RWPE2 (cell line): ENCODE results near the gene UBE2R2.

Experiments
- ATAC-seq: fragments of 200-7000 bp; cut with Tn5 transposase; 3 replicates; pipeline ENCODE4 v1.9.1; 2021; ENCODE audit warnings: low read depth
- DNase-seq: peaks from one replicate; pipeline ENCODE4 v3.0.0-alpha.2; 2020; ENCODE audit warnings: low spot score
- H3K27ac ChIP-seq: fragments of 450-650 bp; 2 replicates; pipeline ENCODE4 v1.5.1; 2017; ENCODE audit warnings: mild to moderate bottlenecking; ENCODE audit not compliant: poor library complexity, severe bottlenecking
- H3K27me3 ChIP-seq: fragments of 250-450 bp; sonication (Bioruptor Pico); 2 replicates; pipeline ENCODE4 v1.5.1; 2021; ENCODE audit warnings: mild to moderate bottlenecking, moderate library complexity; ENCODE audit not compliant: insufficient read depth, poor library complexity, severe bottlenecking
- H3K36me3 ChIP-seq: fragments of 250-450 bp; sonication (Bioruptor Pico); 2 replicates; pipeline ENCODE4 v1.5.1; 2020; ENCODE audit warnings: low read depth, mild to moderate bottlenecking, moderate library complexity
- H3K4me1 ChIP-seq: fragments of 250-450 bp; sonication (Bioruptor Pico); 2 replicates; pipeline ENCODE4 v1.5.1; 2021; ENCODE audit warnings: mild to moderate bottlenecking, moderate library complexity; ENCODE audit not compliant: insufficient read depth, poor library complexity, severe bottlenecking
- H3K4me3 ChIP-seq: fragments of 250-450 bp; sonication (Bioruptor Pico); 2 replicates; pipeline ENCODE4 v1.5.1; 2021; ENCODE audit warnings: mild to moderate bottlenecking, moderate library complexity; ENCODE audit not compliant: severe bottlenecking
- H3K9me3 ChIP-seq: fragments of 250-450 bp; sonication (Bioruptor Pico); 2 replicates; pipeline ENCODE4 v1.5.1; 2021; ENCODE audit warnings: mild to moderate bottlenecking, moderate library complexity; ENCODE audit not compliant: severe bottlenecking
- TF ChIP-seq, protein P1 (sequence below): fragments of 450-650 bp; IDR thresholded peaks from one replicate; pipeline ENCODE4 v1.5.1; 2017; ENCODE audit warnings: mild to moderate bottlenecking, moderate library complexity; ENCODE audit not compliant: poor library complexity, severe bottlenecking

UBE2R2 gene

DNA sequence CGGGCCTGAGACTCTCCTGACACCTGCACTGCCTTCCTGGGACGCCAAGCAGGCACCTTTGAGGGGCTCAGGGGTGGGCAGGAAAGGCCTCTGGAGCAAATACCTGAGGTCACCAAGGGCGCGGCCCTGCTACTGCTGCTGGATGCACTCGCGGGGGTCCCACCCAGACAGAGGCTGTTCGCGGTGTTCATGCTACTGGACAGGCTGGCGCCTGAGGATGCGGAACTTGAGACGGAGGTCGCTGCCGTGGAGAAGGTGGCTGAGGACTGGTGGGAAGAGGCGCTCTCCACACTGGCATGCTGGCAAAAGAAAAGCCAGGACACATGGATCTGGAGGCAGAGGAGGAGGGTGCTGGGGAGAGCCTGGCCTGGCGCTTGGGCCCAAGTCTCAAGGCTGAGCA is 110.7 kb downstream of the UBE2R2 start:
- Histone ChIP-seq H3K4me3 (no peak overlapping the region), H3K9me3 (no peaks in the 10 kb centered on the region), H3K27ac (no peak overlapping the region), H3K27me3 (no peaks in the 10 kb centered on the region), H3K36me3 (peaks cover 97% of the 10 kb centered on the region), H3K4me1 (no peaks in the 10 kb centered on the region)
- ATAC-seq (no peak), DNase-seq (no peak)
- TF ChIP-seq, protein P1, sequence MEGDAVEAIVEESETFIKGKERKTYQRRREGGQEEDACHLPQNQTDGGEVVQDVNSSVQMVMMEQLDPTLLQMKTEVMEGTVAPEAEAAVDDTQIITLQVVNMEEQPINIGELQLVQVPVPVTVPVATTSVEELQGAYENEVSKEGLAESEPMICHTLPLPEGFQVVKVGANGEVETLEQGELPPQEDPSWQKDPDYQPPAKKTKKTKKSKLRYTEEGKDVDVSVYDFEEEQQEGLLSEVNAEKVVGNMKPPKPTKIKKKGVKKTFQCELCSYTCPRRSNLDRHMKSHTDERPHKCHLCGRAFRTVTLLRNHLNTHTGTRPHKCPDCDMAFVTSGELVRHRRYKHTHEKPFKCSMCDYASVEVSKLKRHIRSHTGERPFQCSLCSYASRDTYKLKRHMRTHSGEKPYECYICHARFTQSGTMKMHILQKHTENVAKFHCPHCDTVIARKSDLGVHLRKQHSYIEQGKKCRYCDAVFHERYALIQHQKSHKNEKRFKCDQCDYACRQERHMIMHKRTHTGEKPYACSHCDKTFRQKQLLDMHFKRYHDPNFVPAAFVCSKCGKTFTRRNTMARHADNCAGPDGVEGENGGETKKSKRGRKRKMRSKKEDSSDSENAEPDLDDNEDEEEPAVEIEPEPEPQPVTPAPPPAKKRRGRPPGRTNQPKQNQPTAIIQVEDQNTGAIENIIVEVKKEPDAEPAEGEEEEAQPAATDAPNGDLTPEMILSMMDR, result no peak

- DNase-seq (no peak), ATAC-seq (no peak)
- Histone ChIP-seq H3K36me3 (peaks cover 97% of the 10 kb centered on the region), H3K4me3 (no peak overlapping the region), H3K4me1 (no peaks in the 10 kb centered on the region), H3K9me3 (no peaks in the 10 kb centered on the region), H3K27me3 (no peaks in the 10 kb centered on the region), H3K27ac (no peak overlapping the region)
- TF ChIP-seq, protein P1, result no peak
These were observed 114.4 kb downstream of the UBE2R2 start for GRCh38 chr9:33931326-33931725.

DNA sequence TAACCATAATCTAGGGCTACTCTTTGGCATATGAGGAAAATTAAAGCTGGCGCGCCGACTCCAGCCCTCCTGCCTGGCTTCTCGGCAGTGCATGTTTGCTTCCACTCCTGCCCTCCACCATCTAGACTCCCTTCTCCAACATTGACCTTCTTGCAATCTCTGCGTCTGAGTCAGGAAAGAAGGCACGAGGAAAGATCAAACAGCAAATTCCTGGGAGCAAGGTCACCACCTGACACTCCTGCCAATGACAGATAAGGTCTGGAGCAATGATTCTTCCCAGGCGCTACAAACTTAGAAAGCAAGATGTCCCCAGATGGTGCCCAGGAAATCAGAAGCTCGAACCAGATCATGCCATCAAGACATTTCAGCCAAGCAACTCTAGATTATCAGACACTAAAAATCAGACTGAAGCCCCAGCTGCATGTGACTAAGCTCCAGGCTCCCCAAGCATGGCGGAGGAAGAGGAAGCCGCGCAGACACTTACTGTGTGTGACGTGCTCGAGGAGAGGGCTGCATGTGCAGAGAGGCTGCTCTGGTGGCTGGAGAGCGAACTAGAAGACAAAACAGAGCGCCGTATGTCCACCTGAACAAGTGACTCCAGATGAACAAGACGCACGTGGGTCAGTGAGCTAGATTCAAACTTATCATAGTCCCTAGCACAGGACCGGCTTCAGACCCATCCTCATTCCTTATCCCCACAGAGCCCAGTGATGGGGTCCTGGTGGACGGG is 115.3 kb downstream of the UBE2R2 start:
- Histone ChIP-seq H3K36me3 (peaks cover 94% of the 10 kb centered on the region), H3K27me3 (no peaks in the 10 kb centered on the region), H3K9me3 (no peaks in the 10 kb centered on the region), H3K4me3 (no peak overlapping the region), H3K27ac (no peak overlapping the region), H3K4me1 (no peaks in the 10 kb centered on the region)
- TF ChIP-seq, protein P1, result no peak
- ATAC-seq (no peak), DNase-seq (no peak)

GRCh38 chr9:33934188-33934878 is 117.4 kb downstream of the UBE2R2 start:
- no peaks in the 10 kb centered on the region for H3K9me3 ChIP-seq
- ATAC-seq (no peak), DNase-seq (no peak)
- peaks cover 86% of the 10 kb centered on the region for H3K36me3 ChIP-seq
- no peak overlapping the region for H3K27ac ChIP-seq
- TF ChIP-seq, protein P1, result no peak
- H3K27me3 ChIP-seq, result no peaks in the 10 kb centered on the region
- no peaks in the 10 kb centered on the region for H3K4me1 ChIP-seq
- no peak overlapping the region for H3K4me3 ChIP-seq
